Transverse colon (tissue), 4 donors: ENCODE results near the gene TOX4. TPM values are rescaled to one million over a fixed set of nuclear protein-coding genes. Genes with fewer than 3 reads are reported as not detected.
"Not testable (repeated sequence)": the region's sequence is repeated elsewhere in the genome, so short reads cannot be mapped to it uniquely, and the experiment has no call there.

Experiments used
- DNase-seq: peaks from one replicate; pipeline ENCODE4 v3.0.0-alpha.2; 2019
- H3K27ac ChIP-seq, 4 donors: fragments of 200-600 bp; sonication (generic); 2 replicates each; pipeline ENCODE4 v1.5.1; 2016 to 2018; ENCODE audit warnings: inconsistent platforms in 4 of 4
- H3K27me3 ChIP-seq: fragments of 200-600 bp; sonication (generic); 2 replicates; pipeline ENCODE4 v1.5.1; 2017; ENCODE audit warnings: inconsistent platforms
- H3K36me3 ChIP-seq, 4 donors: fragments of 200-600 bp; sonication (generic); 2 replicates each; pipeline ENCODE4 v1.5.1; 2017 to 2019; ENCODE audit warnings: inconsistent platforms in 4 of 4
- H3K4me1 ChIP-seq, 4 donors: fragments of 200-600 bp; sonication (generic); 2 replicates each; pipeline ENCODE4 v1.5.1; 2017 to 2020; ENCODE audit warnings: inconsistent platforms in 4 of 4
- H3K4me3 ChIP-seq, 4 donors: fragments of 200-600 bp; sonication (generic); 1 replicate in 1 of 4; 2 replicates in 3 of 4; pipeline versions ENCODE4 v1.5.1 to v1.6.1; 2017 to 2019; ENCODE audit warnings: inconsistent platforms in 4 of 4
- H3K9me3 ChIP-seq, 2 donors: fragments of 200-600 bp; sonication (generic); 2 replicates each; pipeline ENCODE4 v1.5.1; 2017 to 2019; ENCODE audit warnings: inconsistent platforms in 2 of 2
- CTCF ChIP-seq, 5 experiments: fragments of 200-600 bp in 3 of 5; fragments of 450-650 bp in 2 of 5; sonication (generic) in 3 of 5; IDR thresholded peaks; 1 replicate in 2 of 5; 2 replicates in 3 of 5; pipeline ENCODE4 v1.5.1; 2016 to 2017; ENCODE audit warnings: antibody characterized with exemption in 5 of 5, inconsistent platforms in 3 of 5, mild to moderate bottlenecking in 2 of 5, moderate library complexity in 1 of 5
- EP300 ChIP-seq: sonication (generic); formaldehyde crosslinking; IDR thresholded peaks from one replicate; pipeline ENCODE4 v1.6.1; 2017; ENCODE audit warnings: antibody characterized with exemption, low read depth
- POLR2A ChIP-seq: fragments of 450-650 bp; IDR thresholded peaks from one replicate; pipeline ENCODE4 v1.6.1; 2016; ENCODE audit warnings: antibody characterized with exemption, mild to moderate bottlenecking, moderate library complexity
- POLR2AphosphoS5 ChIP-seq, 3 donors: sonication (generic); formaldehyde crosslinking; IDR thresholded peaks; one replicate each; pipeline ENCODE4 v1.6.1; 2016; ENCODE audit warnings: antibody characterized with exemption in 3 of 3
- WGBS, 2 donors: methylation state at CpG; one replicate each; pipeline ENCODE4 v1.1.5; 2018; ENCODE audit warnings: low coverage in 1 of 2; 5-methylcytosine and 5-hydroxymethylcytosine counted together
- in situ Hi-C, 4 donors: fragments of 200-750 bp; cut with MboI; loops; one replicate each; pipeline versions ENCODE4 v1.15.0 to v1.15.1; 2017; ENCODE audit warnings: low sequenced_read_pairs in 3 of 4, low pct_ligation_motif_present in 1 of 4, low pct_unique_long_range_greater_than_20kb in 1 of 4
- intact Hi-C: fragments of 100-400 bp; cut with DNase I; formaldehyde crosslinking; loops from one replicate; pipeline ENCODE4 v1.15.1; 2023; ENCODE audit warnings: low total_unique reads
- small RNA-seq, 4 donors: library from RNA; depleted of rRNA; stranded (forward); fragments of <200 nt; gene quantifications; one replicate each; pipeline ENCODE3, GENCODE V24; 2016
- total RNA-seq, 4 donors: library from RNA; depleted of rRNA; stranded (reverse); fragments of >200 nt; gene quantifications; one replicate each; pipeline ENCODE4 v1.1.0, GENCODE V29; 2016

TOX4 gene
- total RNA-seq, 4 donors from 2014 or later: 30.8 to 76.7 (median 51.5) TPM

- TF ChIP-seq EP300 (no peak), POLR2AphosphoS5 (IDR thresholded peaks at IDR 0.05) (no peak), CTCF (IDR thresholded peaks at IDR 0.05) (no peak), POLR2A (no peak)
- Histone ChIP-seq H3K9me3 (no peaks in the 10 kb centered on the region), H3K27ac (no peak overlapping the region), H3K36me3 (no peaks in the 10 kb centered on the region), H3K4me1 (no peaks in the 10 kb centered on the region), H3K4me3 (no peak overlapping the region), H3K27me3 (peaks cover 9% of the 10 kb centered on the region)
- intact Hi-C loops (no loop called here), in situ Hi-C loops (no loop called here)
- DNase-seq: no peak
- WGBS, 2 donors: 58 to 62% methylated on average over 5 of the region's 5 CpGs
Measured at GRCh38 chr14:21543963-21544362, 67.0 kb downstream of the TOX4 start.

- H3K9me3 ChIP-seq, in situ Hi-C loops, DNase-seq, intact Hi-C loops, H3K4me3 ChIP-seq, H3K4me1 ChIP-seq, H3K27ac ChIP-seq, H3K27me3 ChIP-seq, H3K36me3 ChIP-seq: not testable (repeated sequence)
- 96 to 97% methylated on average over 6 to 7 of the region's 7 CpGs for WGBS, 2 donors
Measured at GRCh38 chr14:21544588-21544987, 67.6 kb downstream of the TOX4 start.

Small RNA genes lying within 50 kb of the gene (small RNA-seq; reads per million reads assigned to genes)
- gene RN7SL650P: 0 reads per million in 4 donors

Other genes starting within 250 kb of the TOX4 start
- 100 to 1,000 TPM; 192 to 343 (median 212) TPM for gene HNRNPC, start 207.8 kb upstream of the TOX4 start, total RNA-seq
- gene RPGRIP1, start 197.1 kb upstream of the TOX4 start, total RNA-seq: under 1 TPM in 2 of 4 donors, not detected in 2; 0.27 to 0.48 TPM
- 10 to 100 TPM; 21.5 to 43.5 (median 36.4) TPM for gene SUPT16H, start 93.2 kb upstream of the TOX4 start, total RNA-seq
- 10 to 100 TPM; 46.2 to 59.7 (median 50.8) TPM for gene CHD8, start 21.1 kb upstream of the TOX4 start, total RNA-seq
- 10 to 100 TPM in 2 of 4 donors, 1 to 10 TPM in 2; 7.1 to 24.5 (median 13.7) TPM for gene RAB2B, start 236 bp upstream of the TOX4 start, total RNA-seq
- gene METTL3, start 34.1 kb downstream of the TOX4 start, total RNA-seq: 10 to 100 TPM; 20.2 to 41.9 (median 29.5) TPM
- 10 to 100 TPM in 1 of 4 donors, 1 to 10 TPM in 3; 2.2 to 36.3 (median 4.2) TPM for gene SALL2, start 49.2 kb downstream of the TOX4 start, total RNA-seq
- gene OR10G3, start 102.9 kb downstream of the TOX4 start, total RNA-seq: not detected
- not detected for gene OR10G2, start 157.7 kb downstream of the TOX4 start, total RNA-seq
- not detected for gene OR4E2, start 176.6 kb downstream of the TOX4 start, total RNA-seq
- gene OR4E1, start 196.6 kb downstream of the TOX4 start, total RNA-seq: not detected